GM19351 (cell line): Measurements from ENCODE around the gene PANK1.

ENCODE experiments used
- ATAC-seq: cut with Tn5 transposase; IDR thresholded peaks from one replicate; pipeline ENCODE4 v1.9.1; 2021; ENCODE audit warnings: mild to moderate bottlenecking, moderate library complexity; ENCODE audit not compliant: unreplicated experiment

Gene PANK1

DNA sequence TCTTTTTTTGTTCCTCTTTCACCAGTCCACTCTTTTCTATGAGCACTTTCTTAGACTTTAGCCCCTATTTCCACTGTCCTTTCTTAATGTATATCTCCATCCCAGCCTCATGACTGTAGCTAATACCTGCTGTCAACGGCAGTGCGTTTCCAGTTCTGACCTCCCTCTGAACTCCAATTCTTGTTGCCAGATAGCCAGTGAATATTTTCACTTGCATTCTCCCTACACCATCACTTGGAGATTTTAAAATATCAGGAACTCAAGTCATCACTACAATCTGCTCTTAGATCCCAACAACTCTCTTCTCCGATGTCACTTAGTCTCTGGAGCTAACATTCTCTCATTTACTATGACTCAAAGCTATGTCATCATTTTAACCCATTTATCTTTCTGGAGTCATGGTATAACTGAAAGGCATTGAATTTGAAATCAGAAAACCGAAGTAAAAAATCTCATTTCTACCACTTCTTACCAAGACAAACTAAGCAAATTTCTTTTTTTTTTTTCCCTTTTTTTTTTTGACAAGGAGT, 104.6 kb downstream of the PANK1 start:
- ATAC-seq = no peak

DNA sequence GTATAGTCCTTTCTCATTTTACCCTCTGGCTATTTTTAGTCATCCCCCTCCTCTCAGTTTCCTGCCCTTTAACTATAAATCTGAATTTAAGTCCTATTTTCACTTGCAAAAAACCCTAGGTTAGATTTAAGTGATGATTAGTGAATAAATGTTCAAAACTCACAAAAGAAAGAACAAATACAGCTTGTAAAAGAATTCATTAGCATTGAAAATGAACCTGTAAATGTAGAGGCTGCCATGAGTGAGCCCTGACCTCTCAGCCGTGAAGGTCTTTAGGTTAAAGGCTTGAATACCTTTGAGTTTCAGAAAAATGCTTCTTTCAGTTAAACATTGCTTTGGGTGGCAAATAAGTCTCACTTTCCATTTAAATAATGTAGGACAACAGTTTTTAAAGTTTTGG, 107.7 kb downstream of the PANK1 start:
- no peak for ATAC-seq

DNA sequence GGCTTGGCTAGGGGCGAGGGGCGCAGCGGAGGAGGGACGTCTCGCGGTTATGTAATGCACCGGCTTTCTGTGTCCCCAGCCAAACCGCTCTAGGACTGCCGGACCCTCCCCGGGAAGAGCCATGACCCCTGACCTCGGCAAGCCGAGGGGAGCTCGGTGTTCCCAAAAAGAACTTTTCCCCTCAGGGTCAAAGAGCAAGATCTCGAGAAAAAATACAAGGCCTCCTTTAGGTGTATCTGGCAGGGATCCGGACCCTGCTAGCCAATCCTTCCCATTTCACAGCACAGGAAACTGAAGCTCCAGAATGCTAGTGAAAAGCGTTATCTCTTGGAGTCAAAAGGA, 109.1 kb downstream of the PANK1 start:
- ATAC-seq = no peak

DNA sequence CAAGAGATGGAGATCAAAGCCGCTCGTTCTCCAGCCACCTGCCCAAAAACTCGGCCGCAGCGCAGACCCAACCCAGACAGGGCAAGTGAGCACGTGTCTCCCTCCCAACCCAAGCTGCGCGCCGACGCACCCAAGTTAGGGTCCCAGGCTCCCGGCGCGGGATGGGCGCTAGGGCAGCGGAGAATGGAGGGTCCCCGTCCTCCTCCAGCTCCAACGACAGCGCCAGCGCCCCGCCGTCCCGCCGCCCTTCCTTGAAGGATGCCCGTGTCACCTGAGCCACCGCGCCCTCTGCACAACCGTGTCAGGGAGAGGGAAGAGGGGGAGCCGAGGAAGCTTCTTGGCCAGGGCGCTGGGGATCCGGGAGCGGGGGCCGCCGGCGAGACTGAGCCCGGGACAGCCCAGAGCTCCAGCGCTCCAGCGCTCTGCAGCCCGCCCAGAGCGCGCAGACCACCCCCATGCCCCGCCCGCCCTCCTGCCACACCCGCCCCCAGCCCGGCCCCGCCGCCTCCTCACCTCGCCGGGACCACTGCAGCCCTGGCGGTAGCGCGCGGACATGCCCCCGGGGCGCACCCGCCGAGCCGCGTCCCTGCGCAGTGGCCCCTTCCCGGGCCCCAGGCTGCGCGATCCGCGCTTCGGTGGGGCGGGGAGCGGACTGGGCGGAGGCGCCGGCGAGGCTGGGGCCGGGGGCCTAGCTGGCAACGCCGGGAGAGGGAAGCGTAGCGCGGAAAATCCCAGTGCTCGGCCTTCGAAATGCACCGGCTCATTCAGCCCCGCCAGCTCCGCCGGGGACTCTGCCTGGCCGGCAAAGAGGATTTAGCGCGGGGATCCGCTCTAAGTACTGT, 109.7 kb downstream of the PANK1 start, which contains the start of gene SLC16A12:
TSS of gene SLC16A12 (minus strand) at position 424 of the 842 bp plus-strand sequence. CDS start 73,016 bp downstream, outside the sequence.
- ATAC-seq = no peak

DNA sequence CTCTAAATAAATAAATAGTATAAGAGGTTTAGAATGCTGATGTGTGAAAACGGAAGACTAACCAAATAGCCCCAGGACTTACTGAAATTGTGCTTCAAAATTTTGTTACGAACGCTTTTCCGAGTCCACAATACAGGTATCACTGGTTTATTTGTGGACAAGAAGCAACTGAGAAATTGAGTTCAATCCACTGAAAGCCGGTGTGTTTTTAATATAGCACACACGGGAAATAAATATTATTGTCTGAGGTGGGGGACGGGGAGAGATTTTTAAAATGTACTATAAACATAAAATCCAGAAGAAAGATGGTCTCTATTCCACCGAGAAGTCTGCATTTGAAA, 110.2 kb downstream of the PANK1 start:
- ATAC-seq = no peak
